GM23338 (cell line): Measurements from ENCODE around the gene LPIN1. TPM values are rescaled to one million over a fixed set of nuclear protein-coding genes. Genes with fewer than 3 reads are reported as not detected.

ENCODE experiments used
- ATAC-seq: fragments of 200-7000 bp; cut with Tn5 transposase; 3 replicates; pipeline ENCODE4 v1.9.1; 2020
- DNase-seq: peaks from one replicate; pipeline ENCODE4 v3.0.0-alpha.2; 2015; ENCODE audit warnings: low spot score
- H2AFZ ChIP-seq: fragments of 200-600 bp; sonication (generic); 2 replicates; pipeline ENCODE4 v1.8.0; 2016; ENCODE audit warnings: antibody characterized with exemption, mild to moderate bottlenecking, moderate library complexity
- H3F3A ChIP-seq: fragments of 200-600 bp; sonication (generic); replicated peaks from 2 replicates; pipeline ENCODE4 v1.8.0; 2017; ENCODE audit warnings: antibody characterized with exemption, mixed run types, low read depth
- H3K27ac ChIP-seq: fragments of 200-600 bp; sonication (generic); 2 replicates; pipeline ENCODE4 v1.6.1; 2016; ENCODE audit warnings: low read depth
- H3K27me3 ChIP-seq: fragments of 200-600 bp; sonication (generic); 2 replicates; pipeline ENCODE4 v1.8.0; 2016; ENCODE audit warnings: mild to moderate bottlenecking, mixed run types, moderate library complexity; ENCODE audit not compliant: insufficient read depth
- H3K36me3 ChIP-seq: fragments of 200-600 bp; sonication (generic); 2 replicates; pipeline ENCODE4 v1.8.0; 2016; ENCODE audit warnings: mild to moderate bottlenecking; ENCODE audit not compliant: insufficient read depth
- H3K4me1 ChIP-seq: fragments of 200-600 bp; sonication (generic); 2 replicates; pipeline ENCODE4 v1.8.0; 2016; ENCODE audit warnings: mild to moderate bottlenecking, moderate library complexity; ENCODE audit not compliant: insufficient read depth
- H3K4me2 ChIP-seq: fragments of 200-600 bp; sonication (generic); 2 replicates; pipeline ENCODE4 v1.7.1; 2017; ENCODE audit warnings: mixed run types
- H3K4me3 ChIP-seq: fragments of 200-600 bp; sonication (generic); 2 replicates; pipeline ENCODE4 v1.6.1; 2016; ENCODE audit warnings: mixed run types
- H3K79me2 ChIP-seq: fragments of 200-600 bp; sonication (generic); replicated peaks from 2 replicates; pipeline ENCODE4 v1.8.0; 2017; ENCODE audit warnings: mild to moderate bottlenecking; ENCODE audit not compliant: insufficient read depth
- H3K9me2 ChIP-seq: fragments of 200-600 bp; sonication (generic); 2 replicates; pipeline ENCODE4 v1.8.0; 2017; ENCODE audit not compliant: insufficient read depth
- H4K20me1 ChIP-seq: fragments of 200-600 bp; sonication (generic); replicated peaks from 2 replicates; pipeline ENCODE4 v1.8.0; 2017; ENCODE audit warnings: mild to moderate bottlenecking; ENCODE audit not compliant: insufficient read depth
- H3K27ac Mint-ChIP-seq: 2 replicates; pipeline ENCODE4 v1.8.0; 2020; ENCODE audit warnings: inconsistent platforms, mild to moderate bottlenecking, moderate library complexity, mixed read lengths
- H3K27me3 Mint-ChIP-seq: 3 replicates; pipeline ENCODE4 v1.8.0; 2022; ENCODE audit warnings: low read depth, mild to moderate bottlenecking, moderate library complexity, mixed read lengths, inconsistent platforms; ENCODE audit not compliant: insufficient read depth, poor library complexity
- H3K36me3 Mint-ChIP-seq: 3 replicates; pipeline ENCODE4 v1.8.0; 2021; ENCODE audit warnings: low read depth, mild to moderate bottlenecking, inconsistent platforms, moderate library complexity, mixed read lengths
- H3K4me1 Mint-ChIP-seq: 3 replicates; pipeline ENCODE4 v1.8.0; 2020; ENCODE audit warnings: mild to moderate bottlenecking, inconsistent platforms, mixed read lengths
- H3K4me3 Mint-ChIP-seq: 3 replicates; pipeline ENCODE4 v1.8.0; 2021; ENCODE audit warnings: moderate library complexity, mild to moderate bottlenecking, inconsistent platforms, mixed read lengths
- H3K9me3 Mint-ChIP-seq: 3 replicates; pipeline ENCODE4 v1.8.0; 2020; ENCODE audit warnings: moderate library complexity, mild to moderate bottlenecking, inconsistent platforms, mixed read lengths
- CREB1 ChIP-seq: fragments of 250-450 bp; sonication (Bioruptor Pico); IDR thresholded peaks from 2 replicates; pipeline ENCODE4 v1.5.0; 2020; ENCODE audit warnings: low read depth, mild to moderate bottlenecking, moderate library complexity
- ETS1 ChIP-seq: IDR thresholded peaks from 2 replicates; pipeline ENCODE4 v1.6.1; 2016; ENCODE audit warnings: antibody characterized with exemption
- EZH2 ChIP-seq: fragments of 200-600 bp; sonication (generic); IDR thresholded peaks from one replicate; pipeline ENCODE4 v1.8.0; 2017; ENCODE audit warnings: antibody characterized with exemption, mild to moderate bottlenecking, low read depth; ENCODE audit not compliant: unreplicated experiment
- JUNB ChIP-seq: IDR thresholded peaks from one replicate; pipeline ENCODE4 v1.6.1; 2016; ENCODE audit warnings: antibody characterized with exemption; ENCODE audit not compliant: unreplicated experiment
- NANOG ChIP-seq: IDR thresholded peaks from 2 replicates; pipeline ENCODE4 v1.6.1; 2016; ENCODE audit warnings: antibody characterized with exemption, borderline replicate concordance
- POLR2AphosphoS5 ChIP-seq: IDR thresholded peaks from 2 replicates; pipeline ENCODE4 v1.6.1; 2016; ENCODE audit warnings: antibody characterized with exemption, low read depth
- STAT1 ChIP-seq: IDR thresholded peaks from one replicate; pipeline ENCODE4 v1.6.1; 2016; ENCODE audit warnings: antibody characterized with exemption; ENCODE audit not compliant: unreplicated experiment
- ZNF114 ChIP-seq: fragments of 250-450 bp; sonication (Bioruptor Pico); IDR thresholded peaks from 2 replicates; pipeline ENCODE4 v1.5.0; 2020; ENCODE audit warnings: mild to moderate bottlenecking, moderate library complexity
- ZNF331 ChIP-seq: fragments of 250-450 bp; sonication (Bioruptor Pico); IDR thresholded peaks from 2 replicates; pipeline ENCODE4 v1.5.0; 2020; ENCODE audit warnings: low read depth, mild to moderate bottlenecking, moderate library complexity
- ZNF462 ChIP-seq: fragments of 250-450 bp; sonication (Bioruptor Pico); IDR thresholded peaks from 2 replicates; pipeline ENCODE4 v1.5.0; 2020; ENCODE audit warnings: mild to moderate bottlenecking, moderate library complexity
- polyA plus RNA-seq: library from polyadenylated mRNA; unstranded; fragments of >200 nt; fragmentation: Nextera tagmentation; extraction: Ambion mirVana; gene quantifications from 2 replicates; pipeline ENCODE4 v1.2.1, GENCODE V29; 2016
- total RNA-seq: library from RNA; depleted of rRNA; stranded (reverse); fragments of >200 nt; shearing (Covaris generic); gene quantifications from 2 replicates; pipeline ENCODE4 v1.2.3, GENCODE V29; 2014

LPIN1 gene
- total and polyA plus RNA-seq, 2 experiments from 2014 or later: 4.4 to 9.5 TPM

GRCh38 chr2:11716689-11717321 is 29.6 kb upstream of the LPIN1 start:
- Histone ChIP-seq H3K4me3 (no peak overlapping the region), H3K27ac (no peak overlapping the region), H3K79me2 (no peaks in the 10 kb centered on the region), H2AFZ (no peak overlapping the region), H4K20me1 (no peaks in the 10 kb centered on the region), H3F3A (no peaks in the 10 kb centered on the region), H3K4me1 (no peaks in the 10 kb centered on the region), H3K4me2 (no peak overlapping the region), H3K36me3 (no peaks in the 10 kb centered on the region), H3K9me2 (no peaks in the 10 kb centered on the region), H3K27me3 (no peaks in the 10 kb centered on the region)
- no peak overlapping the region for H3K4me3 Mint-ChIP-seq
- H3K36me3 Mint-ChIP-seq: no peaks in the 10 kb centered on the region
- no peaks in the 10 kb centered on the region for H3K9me3 Mint-ChIP-seq
- H3K27ac Mint-ChIP-seq: no peak overlapping the region
- H3K27me3 Mint-ChIP-seq: no peaks in the 10 kb centered on the region
- peaks cover 5% of the 10 kb centered on the region for H3K4me1 Mint-ChIP-seq
- ATAC-seq (no peak), DNase-seq (no peak)
- no peak for TF ChIP-seq NANOG
- no peak for TF ChIP-seq ZNF114 (CRISPR knock-in tag)
- TF ChIP-seq JUNB: no peak
- no peak for TF ChIP-seq CREB1 (CRISPR knock-in tag)
- no peak for TF ChIP-seq POLR2AphosphoS5
- no peak for TF ChIP-seq ZNF331 (CRISPR knock-in tag)
- TF ChIP-seq ZNF462 (CRISPR knock-in tag): no peak
- no peak for TF ChIP-seq ETS1
- TF ChIP-seq EZH2: no peak
- no peak for TF ChIP-seq STAT1
